WTC11 (cell line): ENCODE measurements around the gene RCL1. TPM values are rescaled to one million over a fixed set of nuclear protein-coding genes. Genes with fewer than 3 reads are reported as not detected.

Source experiments
- ATAC-seq: fragments of 200-7000 bp; cut with Tn5 transposase; 2 replicates; pipeline ENCODE4 v1.10.0; 2021; ENCODE audit warnings: mild to moderate bottlenecking, moderate library complexity
- CTCF ChIA-PET: fragments of 300-600 bp; sonication (Branson Sonifier 250); formaldehyde crosslinking; loops from one replicate; lab custom pipeline; 2021; ENCODE audit warnings: antibody characterized with exemption; lab: Charles Lee
- POLR2A ChIA-PET: fragments of 350-600 bp; sonication (Branson Sonifier 250); formaldehyde crosslinking; loops from one replicate; lab custom pipeline; 2021; ENCODE audit warnings: antibody characterized with exemption; lab: Charles Lee
- DNase-seq: peaks from one replicate; pipeline ENCODE4 v3.0.0; 2021; ENCODE audit warnings: low spot score
- H3K27ac Mint-ChIP-seq: 2 replicates; pipeline ENCODE4 v1.8.0; 2021; ENCODE audit warnings: mixed read lengths
- H3K27me3 Mint-ChIP-seq: 2 replicates; pipeline ENCODE4 v1.8.0; 2021; ENCODE audit warnings: low read depth, mild to moderate bottlenecking, moderate library complexity, mixed read lengths
- H3K36me3 Mint-ChIP-seq: 2 replicates; pipeline ENCODE4 v1.8.0; 2021; ENCODE audit warnings: mixed read lengths
- H3K4me1 Mint-ChIP-seq: 2 replicates; pipeline ENCODE4 v1.8.0; 2022; ENCODE audit warnings: mixed read lengths
- H3K4me3 Mint-ChIP-seq: 2 replicates; pipeline ENCODE4 v1.8.0; 2021; ENCODE audit warnings: mild to moderate bottlenecking, moderate library complexity, mixed read lengths
- H3K9me3 Mint-ChIP-seq: 2 replicates; pipeline ENCODE4 v1.8.0; 2021; ENCODE audit warnings: mixed read lengths
- ESRRA ChIP-seq: sonication (generic); formaldehyde crosslinking; IDR thresholded peaks from 2 replicates; pipeline ENCODE4 v1.8.1; 2022; ENCODE audit warnings: mild to moderate bottlenecking, missing genetic modification reagents, borderline replicate concordance
- FOXP1 ChIP-seq: sonication (generic); formaldehyde crosslinking; IDR thresholded peaks from 2 replicates; pipeline ENCODE4 v1.8.0; 2022; ENCODE audit warnings: missing genetic modification reagents, mild to moderate bottlenecking, moderate library complexity, borderline replicate concordance
- JUN ChIP-seq: sonication (generic); formaldehyde crosslinking; IDR thresholded peaks from 2 replicates; pipeline ENCODE4 v1.8.0; 2023; ENCODE audit warnings: mild to moderate bottlenecking, missing genetic modification reagents
- MXD4 ChIP-seq: fragments of 250-450 bp; sonication (Bioruptor Pico); IDR thresholded peaks from 2 replicates; pipeline ENCODE4 v1.8.0; 2021; ENCODE audit warnings: mild to moderate bottlenecking, moderate library complexity, borderline replicate concordance
- NFE2L1 ChIP-seq: sonication (generic); formaldehyde crosslinking; IDR thresholded peaks from 2 replicates; pipeline ENCODE4 v1.8.1; 2023; ENCODE audit warnings: missing genetic modification reagents
- NR2C2 ChIP-seq: sonication (generic); formaldehyde crosslinking; IDR thresholded peaks from 2 replicates; pipeline ENCODE4 v1.8.0; 2022; ENCODE audit warnings: mild to moderate bottlenecking, missing genetic modification reagents
- OVOL2 ChIP-seq: fragments of 250-450 bp; sonication (Bioruptor Pico); IDR thresholded peaks from 2 replicates; pipeline ENCODE4 v1.9.0; 2021; ENCODE audit warnings: mild to moderate bottlenecking, borderline replicate concordance
- SMAD3 ChIP-seq: sonication (generic); formaldehyde crosslinking; IDR thresholded peaks from 2 replicates; pipeline ENCODE4 v1.8.0; 2022; ENCODE audit warnings: missing genetic modification reagents, mild to moderate bottlenecking, borderline replicate concordance
- USF1 ChIP-seq: sonication (generic); formaldehyde crosslinking; IDR thresholded peaks from 2 replicates; pipeline ENCODE4 v1.8.0; 2022; ENCODE audit warnings: mild to moderate bottlenecking, missing genetic modification reagents
- ZBTB43 ChIP-seq: sonication (generic); formaldehyde crosslinking; IDR thresholded peaks from 2 replicates; pipeline ENCODE4 v1.8.1; 2023; ENCODE audit warnings: mild to moderate bottlenecking, missing genetic modification reagents
- ZNF416 ChIP-seq: fragments of 250-450 bp; sonication (Bioruptor Pico); IDR thresholded peaks from 2 replicates; pipeline ENCODE4 v1.9.0; 2021; ENCODE audit warnings: mild to moderate bottlenecking, inconsistent platforms
- total RNA-seq: library from RNA; stranded (reverse); gene quantifications from 3 replicates; pipeline ENCODE4 v1.2.3, GENCODE V29; 2021
- TF ChIP-seq, protein P1 (sequence below): sonication (generic); formaldehyde crosslinking; IDR thresholded peaks from 2 replicates; pipeline ENCODE4 v1.8.1; 2022; ENCODE audit warnings: mild to moderate bottlenecking, moderate library complexity, missing genetic modification reagents
- TF ChIP-seq, protein P2 (sequence below): fragments of 200-600 bp; IDR thresholded peaks from 2 replicates; pipeline ENCODE4 v1.8.0; 2022; ENCODE audit warnings: antibody characterized with exemption
- TF ChIP-seq, protein P3 (sequence below): sonication (generic); formaldehyde crosslinking; IDR thresholded peaks from 2 replicates; pipeline ENCODE4 v1.8.1; 2023; ENCODE audit warnings: mild to moderate bottlenecking, missing genetic modification reagents
- TF ChIP-seq, protein P4 (sequence below): fragments of 250-450 bp; sonication (Bioruptor Pico); IDR thresholded peaks from 2 replicates; pipeline ENCODE4 v1.9.0; 2021; ENCODE audit warnings: mild to moderate bottlenecking, borderline replicate concordance
- TF ChIP-seq, protein P5 (sequence below): sonication (generic); formaldehyde crosslinking; conservative IDR thresholded peaks from 2 replicates; pipeline ENCODE4 v1.8.1; 2022; ENCODE audit warnings: mild to moderate bottlenecking, missing genetic modification reagents

The RCL1 gene
- total RNA-seq, 1 experiment from 2014 or later: 27.2 TPM

GRCh38 chr9:4852419-4852818 lies 59.7 kb downstream of the RCL1 start:
- POLR2A ChIA-PET: no interaction called here
- H3K9me3 Mint-ChIP-seq: no peaks in the 10 kb centered on the region
- H3K4me3 Mint-ChIP-seq: no peak overlapping the region
- TF ChIP-seq USF1 (CRISPR knock-in tag) (no peak), NFE2L1 (CRISPR knock-in tag) (no peak), MXD4 (no peak), JUN (CRISPR knock-in tag) (no peak)
- TF ChIP-seq, protein P1, sequence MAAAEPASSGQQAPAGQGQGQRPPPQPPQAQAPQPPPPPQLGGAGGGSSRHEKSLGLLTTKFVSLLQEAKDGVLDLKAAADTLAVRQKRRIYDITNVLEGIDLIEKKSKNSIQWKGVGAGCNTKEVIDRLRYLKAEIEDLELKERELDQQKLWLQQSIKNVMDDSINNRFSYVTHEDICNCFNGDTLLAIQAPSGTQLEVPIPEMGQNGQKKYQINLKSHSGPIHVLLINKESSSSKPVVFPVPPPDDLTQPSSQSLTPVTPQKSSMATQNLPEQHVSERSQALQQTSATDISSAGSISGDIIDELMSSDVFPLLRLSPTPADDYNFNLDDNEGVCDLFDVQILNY: no peak
- TF ChIP-seq, protein P2, sequence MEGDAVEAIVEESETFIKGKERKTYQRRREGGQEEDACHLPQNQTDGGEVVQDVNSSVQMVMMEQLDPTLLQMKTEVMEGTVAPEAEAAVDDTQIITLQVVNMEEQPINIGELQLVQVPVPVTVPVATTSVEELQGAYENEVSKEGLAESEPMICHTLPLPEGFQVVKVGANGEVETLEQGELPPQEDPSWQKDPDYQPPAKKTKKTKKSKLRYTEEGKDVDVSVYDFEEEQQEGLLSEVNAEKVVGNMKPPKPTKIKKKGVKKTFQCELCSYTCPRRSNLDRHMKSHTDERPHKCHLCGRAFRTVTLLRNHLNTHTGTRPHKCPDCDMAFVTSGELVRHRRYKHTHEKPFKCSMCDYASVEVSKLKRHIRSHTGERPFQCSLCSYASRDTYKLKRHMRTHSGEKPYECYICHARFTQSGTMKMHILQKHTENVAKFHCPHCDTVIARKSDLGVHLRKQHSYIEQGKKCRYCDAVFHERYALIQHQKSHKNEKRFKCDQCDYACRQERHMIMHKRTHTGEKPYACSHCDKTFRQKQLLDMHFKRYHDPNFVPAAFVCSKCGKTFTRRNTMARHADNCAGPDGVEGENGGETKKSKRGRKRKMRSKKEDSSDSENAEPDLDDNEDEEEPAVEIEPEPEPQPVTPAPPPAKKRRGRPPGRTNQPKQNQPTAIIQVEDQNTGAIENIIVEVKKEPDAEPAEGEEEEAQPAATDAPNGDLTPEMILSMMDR: no peak
- no peaks in the 10 kb centered on the region; the same call in none of the 2 replicates for H3K4me1 Mint-ChIP-seq
- CTCF ChIA-PET: interaction anchor here (0.6 kb wide), 2 partner anchors 89 to 136 kb away, joined by 3 to 4 read pairs; no protein-coding TSS in a partner anchor
- peaks cover 8% of the 10 kb centered on the region for H3K36me3 Mint-ChIP-seq
- DNase-seq: no peak
- no peak overlapping the region for H3K27ac Mint-ChIP-seq
- ATAC-seq: no peak
- no peaks in the 10 kb centered on the region for H3K27me3 Mint-ChIP-seq

DNA sequence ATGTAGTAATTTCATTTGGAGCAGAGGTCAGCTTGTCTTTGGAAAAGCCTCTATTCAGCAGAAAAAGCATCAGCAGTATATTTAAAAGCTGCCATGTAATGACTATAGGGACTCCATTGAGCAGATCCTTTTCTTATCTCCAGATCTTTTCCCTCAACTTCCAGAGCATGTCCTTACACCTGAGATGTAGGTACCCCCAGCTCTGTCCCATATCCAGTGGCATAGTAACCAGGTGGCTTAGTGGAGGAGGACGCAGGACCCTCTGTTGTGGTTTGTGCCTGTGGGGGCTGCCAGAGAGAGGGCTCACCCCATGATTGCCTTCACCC lies 61.5 kb downstream of the RCL1 start:
- no peaks in the 10 kb centered on the region; the same call in none of the 2 replicates for H3K4me1 Mint-ChIP-seq
- no peak overlapping the region for H3K27ac Mint-ChIP-seq
- no peak for TF ChIP-seq ZNF416 (CRISPR knock-in tag)
- TF ChIP-seq, protein P3, sequence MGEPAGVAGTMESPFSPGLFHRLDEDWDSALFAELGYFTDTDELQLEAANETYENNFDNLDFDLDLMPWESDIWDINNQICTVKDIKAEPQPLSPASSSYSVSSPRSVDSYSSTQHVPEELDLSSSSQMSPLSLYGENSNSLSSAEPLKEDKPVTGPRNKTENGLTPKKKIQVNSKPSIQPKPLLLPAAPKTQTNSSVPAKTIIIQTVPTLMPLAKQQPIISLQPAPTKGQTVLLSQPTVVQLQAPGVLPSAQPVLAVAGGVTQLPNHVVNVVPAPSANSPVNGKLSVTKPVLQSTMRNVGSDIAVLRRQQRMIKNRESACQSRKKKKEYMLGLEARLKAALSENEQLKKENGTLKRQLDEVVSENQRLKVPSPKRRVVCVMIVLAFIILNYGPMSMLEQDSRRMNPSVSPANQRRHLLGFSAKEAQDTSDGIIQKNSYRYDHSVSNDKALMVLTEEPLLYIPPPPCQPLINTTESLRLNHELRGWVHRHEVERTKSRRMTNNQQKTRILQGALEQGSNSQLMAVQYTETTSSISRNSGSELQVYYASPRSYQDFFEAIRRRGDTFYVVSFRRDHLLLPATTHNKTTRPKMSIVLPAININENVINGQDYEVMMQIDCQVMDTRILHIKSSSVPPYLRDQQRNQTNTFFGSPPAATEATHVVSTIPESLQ (CRISPR knock-in tag): no peak
- no peak for TF ChIP-seq ZBTB43 (CRISPR knock-in tag)
- TF ChIP-seq, protein P4, sequence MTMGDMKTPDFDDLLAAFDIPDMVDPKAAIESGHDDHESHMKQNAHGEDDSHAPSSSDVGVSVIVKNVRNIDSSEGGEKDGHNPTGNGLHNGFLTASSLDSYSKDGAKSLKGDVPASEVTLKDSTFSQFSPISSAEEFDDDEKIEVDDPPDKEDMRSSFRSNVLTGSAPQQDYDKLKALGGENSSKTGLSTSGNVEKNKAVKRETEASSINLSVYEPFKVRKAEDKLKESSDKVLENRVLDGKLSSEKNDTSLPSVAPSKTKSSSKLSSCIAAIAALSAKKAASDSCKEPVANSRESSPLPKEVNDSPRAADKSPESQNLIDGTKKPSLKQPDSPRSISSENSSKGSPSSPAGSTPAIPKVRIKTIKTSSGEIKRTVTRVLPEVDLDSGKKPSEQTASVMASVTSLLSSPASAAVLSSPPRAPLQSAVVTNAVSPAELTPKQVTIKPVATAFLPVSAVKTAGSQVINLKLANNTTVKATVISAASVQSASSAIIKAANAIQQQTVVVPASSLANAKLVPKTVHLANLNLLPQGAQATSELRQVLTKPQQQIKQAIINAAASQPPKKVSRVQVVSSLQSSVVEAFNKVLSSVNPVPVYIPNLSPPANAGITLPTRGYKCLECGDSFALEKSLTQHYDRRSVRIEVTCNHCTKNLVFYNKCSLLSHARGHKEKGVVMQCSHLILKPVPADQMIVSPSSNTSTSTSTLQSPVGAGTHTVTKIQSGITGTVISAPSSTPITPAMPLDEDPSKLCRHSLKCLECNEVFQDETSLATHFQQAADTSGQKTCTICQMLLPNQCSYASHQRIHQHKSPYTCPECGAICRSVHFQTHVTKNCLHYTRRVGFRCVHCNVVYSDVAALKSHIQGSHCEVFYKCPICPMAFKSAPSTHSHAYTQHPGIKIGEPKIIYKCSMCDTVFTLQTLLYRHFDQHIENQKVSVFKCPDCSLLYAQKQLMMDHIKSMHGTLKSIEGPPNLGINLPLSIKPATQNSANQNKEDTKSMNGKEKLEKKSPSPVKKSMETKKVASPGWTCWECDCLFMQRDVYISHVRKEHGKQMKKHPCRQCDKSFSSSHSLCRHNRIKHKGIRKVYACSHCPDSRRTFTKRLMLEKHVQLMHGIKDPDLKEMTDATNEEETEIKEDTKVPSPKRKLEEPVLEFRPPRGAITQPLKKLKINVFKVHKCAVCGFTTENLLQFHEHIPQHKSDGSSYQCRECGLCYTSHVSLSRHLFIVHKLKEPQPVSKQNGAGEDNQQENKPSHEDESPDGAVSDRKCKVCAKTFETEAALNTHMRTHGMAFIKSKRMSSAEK (CRISPR knock-in tag): no peak
- no peak for TF ChIP-seq OVOL2 (CRISPR knock-in tag)
- no peak for TF ChIP-seq SMAD3
- TF ChIP-seq FOXP1 (CRISPR knock-in tag): no peak
- TF ChIP-seq NR2C2 (CRISPR knock-in tag): no peak
- no peak for TF ChIP-seq ESRRA
- no peak for TF ChIP-seq USF1 (CRISPR knock-in tag)
- TF ChIP-seq, protein P5, sequence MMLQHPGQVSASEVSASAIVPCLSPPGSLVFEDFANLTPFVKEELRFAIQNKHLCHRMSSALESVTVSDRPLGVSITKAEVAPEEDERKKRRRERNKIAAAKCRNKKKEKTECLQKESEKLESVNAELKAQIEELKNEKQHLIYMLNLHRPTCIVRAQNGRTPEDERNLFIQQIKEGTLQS (CRISPR knock-in tag): no peak
- ChIA-PET CTCF (interaction anchor here (0.6 kb wide), 1 partner anchor 27 kb away, joined by 4 read pairs; no protein-coding TSS in a partner anchor), POLR2A (no interaction called here)
- H3K4me3 Mint-ChIP-seq: no peak overlapping the region
- ATAC-seq: no peak
- H3K9me3 Mint-ChIP-seq: no peaks in the 10 kb centered on the region
- H3K36me3 Mint-ChIP-seq: peaks cover 8% of the 10 kb centered on the region
- no peak for DNase-seq
- no peaks in the 10 kb centered on the region for H3K27me3 Mint-ChIP-seq
